Measurements from ENCODE around the gene C19orf33. TPM values are rescaled to one million over a fixed set of nuclear protein-coding genes. Genes with fewer than 3 reads are reported as not detected.

Gene C19orf33
- total and polyA plus RNA-seq, 9 of the 15 experiments (the other 6 are each of a cell fraction or from before 2014, with no cell fraction given), result 3.2 TPM; not detected in 8

- TF ChIP-seq, protein P1, sequence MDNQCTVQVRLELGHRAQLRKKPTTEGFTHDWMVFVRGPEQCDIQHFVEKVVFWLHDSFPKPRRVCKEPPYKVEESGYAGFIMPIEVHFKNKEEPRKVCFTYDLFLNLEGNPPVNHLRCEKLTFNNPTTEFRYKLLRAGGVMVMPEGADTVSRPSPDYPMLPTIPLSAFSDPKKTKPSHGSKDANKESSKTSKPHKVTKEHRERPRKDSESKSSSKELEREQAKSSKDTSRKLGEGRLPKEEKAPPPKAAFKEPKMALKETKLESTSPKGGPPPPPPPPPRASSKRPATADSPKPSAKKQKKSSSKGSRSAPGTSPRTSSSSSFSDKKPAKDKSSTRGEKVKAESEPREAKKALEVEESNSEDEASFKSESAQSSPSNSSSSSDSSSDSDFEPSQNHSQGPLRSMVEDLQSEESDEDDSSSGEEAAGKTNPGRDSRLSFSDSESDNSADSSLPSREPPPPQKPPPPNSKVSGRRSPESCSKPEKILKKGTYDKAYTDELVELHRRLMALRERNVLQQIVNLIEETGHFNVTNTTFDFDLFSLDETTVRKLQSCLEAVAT (IDR thresholded peaks at IDR 0.05), result 0 out of 4 replicates have a peak, but pooled peaks of 1 of the 2 experiments have one; percentile 11
- TF ChIP-seq ZBTB2 (IDR thresholded peaks at IDR 0.05), result 0 out of 2 replicates have a peak, but pooled peaks have one; percentile 22
- TF ChIP-seq NKRF (IDR thresholded peaks at IDR 0.05; ENCODE audit: borderline replicate concordance), result no peak
- TF ChIP-seq, protein P2, sequence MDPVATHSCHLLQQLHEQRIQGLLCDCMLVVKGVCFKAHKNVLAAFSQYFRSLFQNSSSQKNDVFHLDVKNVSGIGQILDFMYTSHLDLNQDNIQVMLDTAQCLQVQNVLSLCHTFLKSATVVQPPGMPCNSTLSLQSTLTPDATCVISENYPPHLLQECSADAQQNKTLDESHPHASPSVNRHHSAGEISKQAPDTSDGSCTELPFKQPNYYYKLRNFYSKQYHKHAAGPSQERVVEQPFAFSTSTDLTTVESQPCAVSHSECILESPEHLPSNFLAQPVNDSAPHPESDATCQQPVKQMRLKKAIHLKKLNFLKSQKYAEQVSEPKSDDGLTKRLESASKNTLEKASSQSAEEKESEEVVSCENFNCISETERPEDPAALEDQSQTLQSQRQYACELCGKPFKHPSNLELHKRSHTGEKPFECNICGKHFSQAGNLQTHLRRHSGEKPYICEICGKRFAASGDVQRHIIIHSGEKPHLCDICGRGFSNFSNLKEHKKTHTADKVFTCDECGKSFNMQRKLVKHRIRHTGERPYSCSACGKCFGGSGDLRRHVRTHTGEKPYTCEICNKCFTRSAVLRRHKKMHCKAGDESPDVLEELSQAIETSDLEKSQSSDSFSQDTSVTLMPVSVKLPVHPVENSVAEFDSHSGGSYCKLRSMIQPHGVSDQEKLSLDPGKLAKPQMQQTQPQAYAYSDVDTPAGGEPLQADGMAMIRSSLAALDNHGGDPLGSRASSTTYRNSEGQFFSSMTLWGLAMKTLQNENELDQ (CRISPR knock-in tag; IDR thresholded peaks at IDR 0.05; ENCODE audit: borderline replicate concordance), result no peak
- TF ChIP-seq SMARCA4 (IDR thresholded peaks at IDR 0.05), result peak; percentile 47; the same call in 1 of the 2 replicates
- peak; percentile 40 for TF ChIP-seq EP400 (IDR thresholded peaks at IDR 0.05)
- TF ChIP-seq ZNF592 (IDR thresholded peaks at IDR 0.05), result peak; percentile 65; the same call in 1 of the 2 replicates
- TF ChIP-seq ZBTB7A (IDR thresholded peaks at IDR 0.05; ENCODE audit: borderline replicate concordance, control insufficient read depth, low read depth, low read length), result peak; percentile 47; the same call in 1 of the 2 replicates
- TF ChIP-seq ARID1B (IDR thresholded peaks at IDR 0.05), result peak; percentile 63
- TF ChIP-seq ZNF76 (CRISPR knock-in tag; IDR thresholded peaks at IDR 0.05; ENCODE audit: borderline replicate concordance), result no peak
- TF ChIP-seq BCOR (IDR thresholded peaks at IDR 0.05), result peak; percentile 41; the same call in 1 of the 2 replicates
Observed at GRCh38 chr19:38255383-38256014, 48.6 kb upstream of the C19orf33 start (continued).

All from K562 (cell line).